ENCODE data around the gene RBM4B.

- TF ChIP-seq POLR2A (IDR thresholded peaks at IDR 0.05) = peak; percentile 85 to 99
- TF ChIP-seq POLR2AphosphoS5 (IDR thresholded peaks at IDR 0.05; ENCODE audit: insufficient read depth in 1 of 2, low read depth in 1 of 2) = peak; percentile 96 to 100
- TF ChIP-seq, protein P1, sequence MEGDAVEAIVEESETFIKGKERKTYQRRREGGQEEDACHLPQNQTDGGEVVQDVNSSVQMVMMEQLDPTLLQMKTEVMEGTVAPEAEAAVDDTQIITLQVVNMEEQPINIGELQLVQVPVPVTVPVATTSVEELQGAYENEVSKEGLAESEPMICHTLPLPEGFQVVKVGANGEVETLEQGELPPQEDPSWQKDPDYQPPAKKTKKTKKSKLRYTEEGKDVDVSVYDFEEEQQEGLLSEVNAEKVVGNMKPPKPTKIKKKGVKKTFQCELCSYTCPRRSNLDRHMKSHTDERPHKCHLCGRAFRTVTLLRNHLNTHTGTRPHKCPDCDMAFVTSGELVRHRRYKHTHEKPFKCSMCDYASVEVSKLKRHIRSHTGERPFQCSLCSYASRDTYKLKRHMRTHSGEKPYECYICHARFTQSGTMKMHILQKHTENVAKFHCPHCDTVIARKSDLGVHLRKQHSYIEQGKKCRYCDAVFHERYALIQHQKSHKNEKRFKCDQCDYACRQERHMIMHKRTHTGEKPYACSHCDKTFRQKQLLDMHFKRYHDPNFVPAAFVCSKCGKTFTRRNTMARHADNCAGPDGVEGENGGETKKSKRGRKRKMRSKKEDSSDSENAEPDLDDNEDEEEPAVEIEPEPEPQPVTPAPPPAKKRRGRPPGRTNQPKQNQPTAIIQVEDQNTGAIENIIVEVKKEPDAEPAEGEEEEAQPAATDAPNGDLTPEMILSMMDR (IDR thresholded peaks at IDR 0.05) = no peak
Observed at GRCh38 chr11:66616379-66617154, 61.1 kb downstream of the RBM4B start, which contains the start of gene RBM14.
